Femur (tissue), 1 donor: ENCODE data around the gene IQGAP2.

Source experiments
- DNase-seq: peaks from one replicate; pipeline ENCODE4 v3.0.0-alpha.2; 2017

The IQGAP2 gene

DNA sequence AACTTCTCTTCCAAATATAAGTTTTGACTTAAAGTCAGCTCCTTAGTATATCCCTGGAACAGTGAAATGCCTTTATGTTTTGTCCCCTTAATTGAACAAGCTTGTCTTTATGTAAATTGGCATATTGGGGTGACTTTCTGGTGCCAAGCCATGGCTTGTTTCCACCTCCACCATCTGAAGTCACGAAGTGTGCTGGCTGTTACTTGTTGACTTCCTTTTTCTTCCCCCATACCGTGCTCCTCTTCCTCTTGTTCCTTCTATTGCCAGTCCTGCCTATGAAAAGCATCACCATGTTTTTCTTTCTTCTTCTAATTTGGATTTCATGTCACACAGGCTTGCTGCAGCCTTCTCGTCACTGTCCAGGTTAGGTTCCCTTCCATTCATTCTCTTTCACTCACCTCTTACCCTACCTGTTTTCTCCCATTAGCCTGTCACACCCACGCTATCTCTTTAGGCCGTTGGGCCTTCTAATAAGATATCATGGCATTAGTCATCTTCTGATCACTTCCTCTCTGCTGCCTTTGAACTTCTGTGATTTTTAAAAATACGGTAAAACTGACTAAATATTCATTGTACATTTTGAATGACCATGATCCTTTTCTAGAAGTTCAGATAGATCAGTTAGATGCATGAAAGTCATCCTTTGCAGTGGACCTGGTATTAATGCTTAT lies 48.1 kb downstream of the IQGAP2 start:
- no peak for DNase-seq

- no peak for DNase-seq
Measured at GRCh38 chr5:76455531-76456133, 52.5 kb downstream of the IQGAP2 start.

DNA sequence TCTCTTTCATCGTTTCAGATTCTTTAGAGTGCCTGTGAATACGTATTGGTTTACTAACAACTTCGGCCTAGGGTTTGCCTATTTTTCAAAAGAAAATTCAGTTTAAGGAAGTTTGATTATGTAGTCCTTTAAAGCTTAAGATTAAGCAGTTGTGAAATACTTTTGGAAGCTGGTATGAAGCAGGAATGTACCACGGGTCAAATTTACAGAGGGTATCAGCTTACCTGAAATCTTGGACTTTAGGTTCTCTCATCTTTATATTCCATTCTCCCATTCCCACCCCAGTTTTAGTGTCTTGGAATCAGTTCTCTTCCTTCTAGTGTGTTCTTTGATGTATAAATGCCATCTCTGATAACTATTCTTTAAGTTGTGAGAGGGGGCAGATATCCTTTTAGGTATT lies 53.2 kb downstream of the IQGAP2 start:
- no peak for DNase-seq

GRCh38 chr5:76457674-76458485 lies 54.8 kb downstream of the IQGAP2 start:
- DNase-seq: no peak

- no peak for DNase-seq
Measured at GRCh38 chr5:76458486-76458830, 55.4 kb downstream of the IQGAP2 start.

DNA sequence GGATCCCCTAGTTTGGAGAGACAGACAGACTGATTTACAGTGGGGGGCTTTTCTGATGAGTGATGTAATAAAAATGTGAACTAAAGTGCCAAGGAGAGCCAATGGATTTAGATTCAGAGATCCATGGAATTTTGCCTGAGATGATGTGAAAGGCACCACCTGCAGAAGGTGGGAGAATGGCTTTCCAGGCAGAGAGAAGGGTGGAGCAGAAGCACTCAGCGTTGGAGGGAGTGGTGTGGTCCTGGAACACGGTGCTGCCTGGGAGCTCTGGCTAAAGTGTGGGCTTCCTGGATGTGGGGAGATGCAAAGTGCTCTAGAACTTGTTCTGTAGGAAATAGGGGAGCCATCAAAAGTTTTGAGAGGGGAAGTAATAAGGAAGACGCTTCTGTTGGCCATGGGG lies 57.0 kb downstream of the IQGAP2 start:
- DNase-seq: no peak

GRCh38 chr5:76462097-76462667 lies 59.1 kb downstream of the IQGAP2 start:
- DNase-seq: no peak

DNA sequence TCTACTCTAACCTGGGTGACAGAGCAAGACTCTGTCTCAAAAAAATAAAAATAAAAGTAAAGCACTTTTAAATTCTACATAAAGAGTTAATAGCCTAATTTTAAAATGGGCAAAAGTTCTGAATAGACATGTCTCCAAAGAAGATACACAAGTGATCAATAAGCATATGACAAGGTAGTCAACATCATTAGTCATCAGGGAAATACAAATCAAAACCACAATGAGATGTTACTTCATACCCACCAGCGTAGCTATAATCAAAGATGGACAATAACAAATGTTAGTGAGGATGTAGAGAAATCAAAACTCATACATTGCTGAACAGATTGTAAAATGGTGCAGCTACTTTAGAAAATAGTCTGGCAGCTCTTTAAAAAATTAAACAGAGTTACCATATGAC lies 64.1 kb downstream of the IQGAP2 start:
- no peak for DNase-seq

DNA sequence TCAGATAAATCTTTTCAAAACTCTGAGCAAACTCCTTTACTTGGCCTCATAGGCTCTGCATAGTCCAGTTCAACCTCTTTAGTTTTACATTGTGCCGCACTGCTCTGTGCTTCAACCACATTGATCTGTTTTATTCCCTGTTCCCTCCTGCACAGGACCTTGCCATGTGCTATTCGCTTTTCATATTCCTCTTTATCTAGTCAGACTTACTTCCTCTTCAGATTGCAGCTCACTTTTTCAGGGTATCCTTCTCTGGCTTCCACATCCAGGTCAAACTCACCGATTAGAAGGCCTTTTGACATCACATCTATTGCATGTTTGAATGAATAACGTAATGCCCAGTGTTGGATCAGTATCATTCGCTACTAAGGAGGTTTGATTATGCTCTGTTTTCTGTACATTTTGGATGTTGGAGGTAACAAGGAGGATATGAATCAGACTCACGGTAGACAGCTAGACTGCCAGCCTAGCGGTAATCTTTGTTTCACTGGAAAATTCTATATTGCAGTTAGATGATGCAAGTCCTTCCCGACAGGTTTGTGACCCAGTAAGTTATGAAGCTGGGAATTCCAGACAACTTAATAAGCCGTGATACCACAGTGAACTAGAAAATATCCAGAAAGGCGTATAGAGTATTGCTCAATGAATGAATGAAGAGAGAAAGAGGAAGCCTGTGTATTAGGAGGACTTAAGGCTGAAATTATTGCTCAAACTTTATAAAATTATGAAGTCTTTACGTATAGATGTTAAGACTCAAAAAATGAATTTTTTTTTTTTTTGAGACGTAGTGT lies 65.7 kb downstream of the IQGAP2 start:
- DNase-seq: no peak

GRCh38 chr5:76469656-76470290 lies 66.7 kb downstream of the IQGAP2 start:
- no peak for DNase-seq

GRCh38 chr5:76470976-76471375 lies 67.9 kb downstream of the IQGAP2 start:
- DNase-seq: no peak

- no peak for DNase-seq
Measured at GRCh38 chr5:76471406-76471805, 68.3 kb downstream of the IQGAP2 start.

DNA sequence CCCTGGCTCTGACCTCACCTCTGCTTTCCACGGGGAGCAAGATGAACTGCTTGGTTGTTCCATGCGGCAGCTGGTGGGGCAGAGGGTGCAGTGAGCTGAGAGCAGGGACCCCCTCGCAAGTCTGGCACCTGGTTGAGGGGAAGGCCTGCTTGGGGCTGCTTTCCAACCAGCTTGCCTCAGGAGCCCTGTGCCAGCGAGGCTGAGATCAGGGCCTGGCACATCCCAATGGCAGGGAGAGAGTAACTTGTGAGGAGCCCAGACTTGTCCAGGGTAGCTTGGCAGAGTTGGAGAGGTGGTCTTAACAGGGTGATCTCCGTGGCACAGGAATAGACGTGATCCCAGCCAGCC lies 68.9 kb downstream of the IQGAP2 start:
- DNase-seq: no peak

DNA sequence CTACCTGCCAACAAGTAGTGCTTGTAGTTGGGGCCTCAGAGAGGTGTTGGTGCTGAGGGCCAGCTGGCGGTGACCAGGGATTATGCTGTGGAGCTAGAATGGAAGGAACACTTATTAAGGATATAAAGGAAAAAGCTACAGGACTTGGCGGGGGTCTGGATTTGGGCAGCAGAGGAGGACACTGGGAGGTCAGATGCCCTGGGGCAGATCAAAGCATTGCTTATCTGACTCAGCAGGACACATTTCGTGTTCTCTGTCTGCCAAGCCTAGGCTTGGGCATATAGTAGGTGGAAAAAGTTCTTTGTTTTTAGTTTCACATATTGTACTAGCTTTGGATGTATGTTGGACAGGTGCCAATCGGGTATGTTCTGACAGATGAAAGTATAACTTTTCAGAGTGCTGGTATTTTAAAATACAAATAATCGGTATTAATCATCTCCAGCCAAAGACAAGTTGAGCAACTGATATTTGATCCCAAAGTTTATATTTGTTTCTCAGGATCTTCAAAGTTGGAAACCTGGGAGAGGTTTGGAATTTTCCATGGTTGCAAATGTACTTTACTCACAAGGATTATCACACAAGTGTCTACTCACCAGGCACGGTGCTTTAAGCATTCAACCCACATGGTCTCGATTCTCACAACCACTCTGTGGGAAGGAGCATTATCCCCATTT lies 69.4 kb downstream of the IQGAP2 start:
- peak; percentile 24 for DNase-seq

GRCh38 chr5:76473009-76473336 lies 69.9 kb downstream of the IQGAP2 start:
- DNase-seq: no peak

GRCh38 chr5:76473661-76474060 lies 70.6 kb downstream of the IQGAP2 start:
- DNase-seq: no peak

DNA sequence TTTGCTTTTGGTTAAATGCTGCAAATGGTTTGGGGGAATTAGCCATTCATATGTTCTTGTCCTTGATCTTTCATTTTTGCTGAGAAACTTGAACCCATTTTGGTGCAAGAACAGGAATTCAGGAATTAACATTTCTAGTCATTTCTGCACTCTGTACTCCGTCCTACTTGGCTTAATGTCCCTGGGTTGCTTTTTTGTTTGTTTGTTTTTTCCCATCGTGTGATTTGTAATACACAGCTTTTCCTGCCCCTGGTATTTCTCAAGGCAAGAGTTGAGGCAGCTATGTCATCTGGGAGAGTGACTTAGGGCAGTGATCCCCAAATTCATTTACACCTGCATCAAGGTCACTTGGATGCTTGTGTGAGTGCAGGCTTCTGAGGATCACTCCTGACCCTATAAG lies 71.3 kb downstream of the IQGAP2 start:
- no peak for DNase-seq

GRCh38 chr5:76475385-76475784 lies 72.3 kb downstream of the IQGAP2 start:
- no peak for DNase-seq

DNA sequence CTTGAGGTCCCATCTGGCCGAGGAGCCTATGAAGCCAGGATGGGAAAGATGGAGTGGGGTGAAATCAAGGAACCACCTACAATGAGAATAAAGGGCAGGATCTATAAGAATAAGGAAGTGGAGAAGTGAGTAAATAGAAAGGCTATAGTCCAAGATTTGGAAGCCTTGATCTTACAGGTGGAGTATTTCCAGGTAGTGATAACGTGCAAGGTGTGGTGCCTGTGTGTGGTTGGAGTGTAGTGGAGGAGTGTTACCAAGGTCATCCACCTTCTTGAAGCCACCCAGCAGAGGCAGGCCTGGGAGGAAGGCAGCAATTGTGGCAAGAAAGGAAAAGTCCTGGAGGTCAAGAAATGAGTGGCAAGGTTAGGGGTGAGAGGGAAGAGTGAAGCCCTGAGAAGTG lies 72.9 kb downstream of the IQGAP2 start:
- DNase-seq: no peak

DNA sequence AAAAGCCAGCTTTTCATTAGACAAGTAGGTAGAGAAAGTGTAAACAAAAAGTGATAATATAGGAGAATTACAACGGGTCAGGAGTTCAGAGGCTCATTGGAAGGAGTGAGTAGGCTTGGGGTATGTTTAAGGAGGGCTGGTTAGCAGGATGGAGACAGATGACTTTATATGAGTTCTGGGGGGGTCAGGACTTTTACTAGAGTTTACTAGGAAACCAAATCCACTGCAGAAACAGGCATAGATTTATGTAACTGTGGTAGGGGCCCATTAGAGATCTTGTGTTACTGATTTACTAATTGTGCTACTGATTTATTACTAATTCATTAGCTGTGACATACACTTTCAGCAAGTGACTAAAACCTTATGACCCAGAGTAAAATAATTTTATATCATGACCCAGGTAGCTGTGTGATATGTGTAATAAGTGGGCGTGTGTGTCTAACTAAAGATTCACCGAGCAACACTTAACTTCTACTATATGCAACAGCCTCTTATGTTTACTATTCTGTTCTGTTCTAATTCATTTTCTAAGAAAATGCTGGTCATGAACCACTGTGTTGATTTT lies 73.5 kb downstream of the IQGAP2 start:
- no peak for DNase-seq

- no peak for DNase-seq
Measured at GRCh38 chr5:76477061-76477460, 74.0 kb downstream of the IQGAP2 start.

DNA sequence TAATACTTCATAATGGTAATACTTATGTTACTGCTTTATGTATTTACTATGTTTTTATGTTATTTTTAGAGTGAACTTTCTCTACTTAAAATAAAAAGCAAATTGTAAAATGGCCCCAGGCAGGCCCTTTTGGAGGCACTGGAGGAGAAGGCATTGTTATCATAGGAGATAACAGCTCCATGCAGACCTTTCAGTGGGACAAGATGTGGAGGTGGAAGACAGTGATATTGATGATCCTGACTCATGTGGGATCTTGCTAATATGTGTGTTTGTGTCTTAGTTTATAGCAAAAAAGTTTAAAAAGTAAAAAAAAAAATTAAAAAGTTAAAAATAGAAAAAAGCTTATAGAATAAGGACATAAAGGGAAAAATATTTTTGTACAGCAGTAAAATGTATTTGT lies 74.5 kb downstream of the IQGAP2 start:
- DNase-seq: no peak
